Activated CD8-positive, alpha-beta memory T cell treated with anti-CD3 and anti-CD28 coated beads for 1 hour (primary cell): ENCODE data around the gene CAPNS2.

ENCODE experiments used
- DNase-seq, 2 donors: peaks; one replicate each; pipeline ENCODE4 v3.0.0-alpha.2; 2020; ENCODE audit warnings: low read depth in 1 of 2; ENCODE audit errors: extremely low read depth in 1 of 2

CAPNS2 gene

DNA sequence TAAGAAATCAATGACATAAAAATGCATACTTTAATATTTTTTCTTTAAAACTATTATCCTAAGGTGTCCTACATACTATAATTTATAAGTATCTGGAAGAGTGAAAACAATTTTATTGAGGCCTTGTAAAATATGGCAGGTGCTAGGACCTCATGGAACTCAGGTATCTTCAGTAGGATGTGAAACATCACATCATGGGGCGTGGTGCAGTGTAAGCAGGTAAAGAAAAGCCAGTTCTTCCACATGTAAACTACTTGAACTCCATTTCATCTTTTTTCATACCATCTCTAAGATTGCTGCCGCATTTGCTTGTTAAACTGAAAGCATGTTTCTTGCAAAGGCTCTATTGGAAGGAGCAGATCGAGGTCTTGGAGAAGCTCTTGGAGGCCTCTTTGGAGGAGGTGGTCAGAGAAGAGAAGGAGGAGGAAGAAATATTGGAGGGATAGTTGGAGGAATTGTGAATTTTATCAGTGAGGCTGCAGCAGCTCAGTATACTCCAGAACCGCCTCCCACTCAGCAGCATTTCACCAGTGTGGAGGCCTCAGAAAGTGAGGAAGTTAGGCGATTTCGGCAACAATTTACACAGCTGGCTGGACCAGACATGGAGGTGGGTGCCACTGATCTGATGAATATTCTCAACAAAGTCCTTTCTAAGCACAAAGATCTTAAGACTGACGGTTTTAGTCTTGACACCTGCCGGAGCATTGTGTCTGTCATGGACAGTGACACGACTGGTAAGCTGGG, at the start of gene CAPNS2:
Gene CAPNS2 (plus strand): TSS at position 253 of the 744 bp plus-strand sequence. CDS start 73 bp downstream, at position 326.
- no peak for DNase-seq

- DNase-seq: no peak
These were observed 44.7 kb upstream of the CAPNS2 start for GRCh38 chr16:55521792-55522191.

GRCh38 chr16:55526441-55526840, 40.0 kb upstream of the CAPNS2 start:
- DNase-seq: no peak

DNA sequence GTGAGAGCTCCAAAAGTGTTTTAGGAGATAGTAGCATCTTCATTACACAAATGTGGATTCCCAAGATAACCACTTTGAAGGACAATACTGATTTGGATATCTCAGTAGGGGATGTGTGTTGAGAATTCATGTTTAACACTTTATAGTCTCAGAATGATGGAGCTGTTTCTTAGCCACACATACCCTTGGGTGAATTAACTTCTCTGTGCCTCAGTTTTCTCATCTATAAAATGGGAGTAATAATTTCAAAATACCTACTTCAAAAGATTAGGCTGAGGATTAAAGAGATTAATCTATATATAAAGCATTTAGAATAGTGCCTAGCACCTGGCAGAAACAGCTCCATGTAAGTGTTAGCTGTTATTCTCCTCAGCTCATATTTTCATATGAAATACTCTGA, 38.6 kb upstream of the CAPNS2 start:
- no peak for DNase-seq

DNA sequence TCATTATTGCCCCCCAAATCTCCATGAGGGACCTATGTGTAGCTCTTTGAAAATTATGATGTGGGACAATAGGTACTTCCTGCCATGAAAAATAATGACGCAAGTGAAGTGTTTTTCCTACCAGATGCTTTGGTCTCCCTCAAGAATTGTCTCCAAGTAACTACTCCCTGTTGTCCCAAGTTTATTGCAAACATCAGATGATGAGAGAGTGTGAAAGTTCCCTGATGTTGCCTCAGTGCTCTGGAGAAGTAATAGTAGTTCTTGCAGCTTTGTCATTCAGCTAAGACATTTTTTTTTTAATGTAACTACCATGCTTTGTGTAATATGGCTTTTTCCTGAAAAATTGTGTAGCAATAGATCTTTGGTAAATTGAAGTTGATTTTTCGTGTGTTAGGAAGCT, 37.5 kb upstream of the CAPNS2 start:
- DNase-seq: no peak

GRCh38 chr16:55530316-55530856, 36.1 kb upstream of the CAPNS2 start:
- DNase-seq: no peak

DNA sequence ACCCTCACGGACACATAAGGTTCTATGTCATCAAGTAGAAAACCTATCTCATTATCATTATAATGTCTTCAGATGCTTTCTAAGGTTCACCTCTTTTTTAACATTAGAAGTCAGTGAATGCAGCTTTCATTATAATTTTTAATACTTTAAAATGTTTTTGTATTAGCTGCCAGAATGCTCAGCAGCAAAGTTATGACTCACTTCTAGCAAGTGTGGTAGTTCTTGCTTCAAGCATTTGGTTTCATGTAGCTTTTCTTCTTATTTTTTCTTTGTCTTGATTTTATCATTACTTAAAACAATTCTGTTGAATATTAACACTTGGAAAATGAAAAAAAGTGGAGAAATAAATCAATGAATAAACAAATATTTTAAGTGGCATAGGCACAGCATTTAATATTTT, 34.3 kb upstream of the CAPNS2 start:
- DNase-seq: no peak

- DNase-seq: no peak
These were observed 31.7 kb upstream of the CAPNS2 start for GRCh38 chr16:55534756-55535155.

DNA sequence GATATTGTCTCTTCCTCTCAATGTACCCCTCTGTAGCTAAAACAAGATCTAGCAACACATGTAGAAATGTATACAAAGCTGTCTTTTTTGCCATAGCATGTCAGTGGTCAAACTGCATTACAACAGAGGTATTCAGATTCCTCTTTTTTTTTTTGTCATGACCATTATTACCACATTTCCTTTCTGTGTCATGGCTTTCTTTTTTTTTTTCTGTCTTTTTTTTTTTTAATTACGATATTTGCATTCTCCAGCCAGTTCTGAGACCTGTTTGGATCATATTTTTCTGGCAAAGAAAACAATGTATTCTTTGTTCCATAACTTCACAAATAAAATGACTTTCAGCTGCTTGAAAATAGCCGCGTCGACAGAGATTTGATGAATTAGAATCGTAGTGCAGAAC, 27.4 kb upstream of the CAPNS2 start:
- DNase-seq: no peak

DNA sequence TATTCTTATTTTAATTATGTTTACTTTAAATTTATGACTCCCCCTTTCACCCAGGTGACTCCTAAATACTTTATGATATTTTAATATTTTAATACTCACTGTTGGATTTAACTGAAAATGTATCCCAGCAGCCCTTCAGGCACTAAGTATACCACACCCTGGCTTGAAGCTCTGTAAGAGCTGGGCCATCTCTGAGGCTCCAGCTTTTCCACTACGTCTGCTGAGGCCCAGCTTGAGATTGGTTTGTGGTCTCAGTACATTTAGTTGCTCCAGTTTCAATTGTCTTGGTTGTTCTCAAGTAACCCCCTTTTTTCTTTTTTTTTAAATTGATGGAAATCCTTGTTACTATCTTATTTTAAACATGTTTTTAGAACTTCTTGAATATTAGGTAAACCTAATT, 27.0 kb upstream of the CAPNS2 start:
- no peak for DNase-seq

DNA sequence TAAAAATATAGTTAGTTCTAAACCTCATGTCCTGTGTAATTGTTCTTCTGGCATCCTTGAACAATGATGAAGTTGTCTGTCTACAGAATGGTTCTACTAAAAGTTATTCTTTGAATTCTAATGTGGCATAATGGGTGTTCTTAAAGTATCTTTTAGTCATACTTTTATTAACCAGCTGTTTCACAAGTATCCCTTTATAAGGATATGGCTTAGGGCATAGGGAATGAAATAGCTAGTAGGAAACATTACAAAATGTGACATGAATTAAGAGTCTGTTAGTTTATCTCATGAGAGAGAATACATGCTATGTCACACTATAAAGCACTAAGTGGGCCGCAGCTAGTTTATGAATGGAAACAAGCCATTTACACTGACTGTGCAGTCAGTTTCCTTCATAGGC, 26.3 kb upstream of the CAPNS2 start:
- no peak for DNase-seq

GRCh38 chr16:55542459-55543082, 23.9 kb upstream of the CAPNS2 start:
- DNase-seq: no peak

- DNase-seq: no peak
These were observed 23.0 kb upstream of the CAPNS2 start for GRCh38 chr16:55543472-55543871.

DNA sequence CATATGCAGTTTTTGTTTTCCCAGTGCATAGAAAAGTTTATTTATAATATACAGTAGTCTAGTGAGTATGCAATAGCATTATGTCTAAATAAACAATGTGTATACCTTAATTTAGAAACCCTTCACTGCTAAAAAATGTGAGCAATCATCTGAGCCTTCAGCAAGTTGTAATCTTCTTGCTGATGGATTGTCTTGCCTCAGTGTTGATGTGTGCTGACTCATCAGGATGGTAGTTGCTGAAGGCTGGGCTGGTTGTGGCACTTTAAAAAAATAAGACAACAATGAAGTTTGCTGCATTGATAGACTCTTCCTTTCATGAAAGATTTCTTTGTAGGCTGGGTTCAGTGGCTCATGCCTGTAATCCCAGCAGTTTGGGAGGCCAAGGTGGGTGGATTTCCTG, 13.9 kb upstream of the CAPNS2 start:
- DNase-seq: no peak

GRCh38 chr16:55555436-55555835, 11.0 kb upstream of the CAPNS2 start:
- no peak for DNase-seq

DNA sequence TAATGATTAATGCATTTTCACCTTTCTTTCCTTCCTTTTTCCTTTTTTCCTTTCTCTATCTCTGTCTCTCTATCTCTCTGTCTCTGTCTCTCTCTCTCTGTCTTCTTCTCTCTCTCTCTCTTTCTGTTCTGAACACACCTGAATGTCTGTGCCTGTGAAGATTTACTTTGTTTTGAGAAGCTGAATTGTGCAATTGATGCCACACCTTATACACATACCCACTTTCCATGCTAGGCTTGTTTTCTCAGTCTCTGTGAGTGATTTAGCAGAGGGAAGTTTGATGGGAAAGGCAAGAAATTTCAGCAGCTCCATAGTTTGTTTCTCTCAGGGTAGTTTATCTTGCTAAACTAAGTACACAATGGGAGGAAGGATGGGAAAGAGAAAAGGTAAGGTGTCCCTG, 9.3 kb upstream of the CAPNS2 start:
- DNase-seq: no peak

DNA sequence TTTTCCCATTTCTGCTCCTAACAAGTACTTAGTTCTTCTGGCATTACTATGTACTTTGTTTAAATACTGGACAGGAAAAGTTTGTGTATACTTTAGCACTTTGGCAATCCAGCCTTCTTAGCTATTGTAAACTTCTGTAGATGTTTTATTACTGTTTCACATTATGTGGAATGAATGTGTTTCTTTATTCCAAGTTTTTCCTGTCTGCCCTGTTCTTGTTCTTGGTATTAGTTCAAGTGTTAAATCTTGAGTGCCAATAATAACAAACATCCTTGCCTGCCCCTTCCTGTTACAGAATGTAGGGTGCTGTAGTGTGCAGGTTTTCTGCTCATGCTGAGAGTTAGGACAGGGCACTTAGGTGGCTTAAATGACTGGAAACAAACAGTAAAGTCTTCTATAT, 7.3 kb upstream of the CAPNS2 start:
- DNase-seq: no peak

DNA sequence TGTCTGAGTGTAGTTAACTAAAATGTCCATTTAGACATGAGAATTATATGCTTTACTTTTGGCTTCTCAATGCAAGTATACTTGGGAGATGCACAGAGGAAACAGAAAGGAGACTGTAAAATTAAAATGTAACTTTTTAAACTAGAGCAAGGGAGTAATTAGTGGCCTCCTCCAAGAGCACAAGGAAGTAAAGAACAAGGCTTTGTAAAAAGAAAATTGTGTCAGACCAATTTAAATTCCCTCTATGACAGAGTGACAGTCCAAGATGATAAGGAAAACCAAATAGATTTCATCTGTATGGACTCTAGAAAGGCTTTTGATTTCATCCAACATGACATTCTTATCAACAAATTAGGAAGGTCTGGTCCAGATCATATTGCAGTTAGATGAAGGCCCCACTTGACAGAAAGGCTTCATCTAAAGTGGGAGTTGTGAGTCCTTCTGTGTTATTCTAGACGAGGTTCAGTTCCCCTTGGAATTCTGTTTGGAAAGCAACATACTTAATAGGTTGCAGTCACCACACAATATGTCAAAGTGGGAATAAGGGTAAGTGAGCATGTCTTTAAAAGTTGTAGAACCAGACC, 6.5 kb upstream of the CAPNS2 start:
- DNase-seq: no peak

- no peak for DNase-seq
These were observed 5.1 kb upstream of the CAPNS2 start for GRCh38 chr16:55561319-55561848.

GRCh38 chr16:55562936-55563335, 3.5 kb upstream of the CAPNS2 start:
- no peak for DNase-seq

DNA sequence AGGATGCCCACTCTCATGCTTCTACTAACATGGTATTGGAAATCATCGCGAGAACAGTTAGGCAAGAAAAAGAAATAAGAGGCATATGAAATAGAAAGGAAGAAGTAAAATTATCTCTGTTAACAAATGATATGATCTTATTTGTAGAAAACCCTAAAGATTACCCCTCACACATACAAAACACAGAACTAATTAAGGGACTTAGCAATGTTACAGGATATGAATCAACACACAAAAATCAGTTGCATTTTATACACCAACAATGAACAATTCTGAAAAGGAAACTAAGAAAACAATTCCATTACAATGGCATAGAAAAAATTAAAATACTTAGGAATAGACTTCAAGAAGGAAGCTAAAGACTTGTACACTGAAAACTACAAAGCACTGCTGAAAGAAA, 2.7 kb upstream of the CAPNS2 start:
- DNase-seq: no peak

DNA sequence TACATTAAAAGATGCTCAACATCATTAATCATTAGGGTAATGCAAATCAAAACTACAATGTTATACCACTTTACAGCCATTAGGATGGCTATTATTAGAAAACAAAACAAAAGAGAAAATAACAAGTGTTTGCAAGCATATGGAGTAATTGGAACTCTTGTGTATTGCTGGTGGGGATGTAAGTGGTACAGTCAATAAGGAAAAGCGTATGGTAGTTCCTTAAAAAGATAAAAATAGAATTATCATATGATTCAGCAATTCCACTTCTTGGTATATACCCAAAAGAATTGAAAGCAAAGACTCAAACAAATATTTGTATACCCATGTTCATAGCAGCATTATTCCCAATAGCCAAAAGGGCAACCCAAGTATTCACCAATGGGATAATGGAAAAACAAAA, 1.4 kb upstream of the CAPNS2 start:
- DNase-seq: no peak
